Measurements from ENCODE around the gene GJB3. TPM values are rescaled to one million over a fixed set of nuclear protein-coding genes. Genes with fewer than 3 reads are reported as not detected.

GJB3 gene
- total RNA-seq, 1 donor from 2014 or later = 40.6 TPM

DNA sequence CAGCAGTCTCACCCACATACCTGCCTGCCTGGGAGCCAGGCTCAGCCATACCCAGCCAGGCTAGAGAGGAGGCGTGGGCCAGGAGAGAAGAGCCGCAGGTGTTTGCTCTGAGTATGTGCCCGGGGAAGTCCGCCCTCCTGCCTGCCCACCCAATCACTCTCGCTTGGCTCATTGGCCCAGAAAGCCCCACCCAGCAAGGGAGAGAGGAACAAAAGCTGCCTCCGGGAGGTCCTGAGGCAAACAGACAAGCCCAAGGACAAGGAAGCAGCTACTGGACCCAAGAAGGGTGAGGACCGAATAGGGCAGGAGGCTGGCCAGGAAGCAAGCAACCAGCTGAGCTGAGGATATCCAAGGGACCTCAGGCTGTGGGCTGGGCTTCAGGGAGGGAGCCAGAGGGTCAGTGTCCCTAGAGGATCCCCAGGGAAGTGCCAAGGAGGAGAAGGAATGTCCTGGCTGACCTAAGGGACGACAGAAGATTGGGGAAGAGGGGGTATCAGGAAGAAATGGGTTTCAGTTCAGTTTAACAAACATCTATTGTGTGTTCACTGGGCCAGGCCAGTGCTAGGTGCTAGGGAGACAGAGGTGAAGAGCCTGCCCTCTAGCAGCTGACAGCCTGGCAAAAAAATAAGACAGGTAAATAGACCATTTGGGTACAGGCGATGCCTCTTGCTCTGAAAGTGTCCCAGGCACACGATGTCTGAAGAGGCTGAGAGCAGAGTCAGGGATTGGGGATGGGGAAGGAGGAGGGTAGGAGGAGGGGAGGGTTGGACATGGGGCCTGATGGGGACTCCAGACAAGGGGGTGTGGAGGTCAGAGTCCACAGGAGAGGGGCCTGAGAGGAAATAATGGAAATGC, 21.3 kb upstream of the GJB3 start, which contains the start of gene GJB4:
Gene GJB4 (plus strand): TSS at position 238 of the 855 bp plus-strand sequence. CDS start 1,515 bp downstream, outside the sequence.
- DNase-seq (ENCODE audit: low read depth) = no peak
- no peak within 1 kb of the TSS for H3K4me3 ChIP-seq (ENCODE audit: low read depth, low read length)
- TF ChIP-seq, protein P1, sequence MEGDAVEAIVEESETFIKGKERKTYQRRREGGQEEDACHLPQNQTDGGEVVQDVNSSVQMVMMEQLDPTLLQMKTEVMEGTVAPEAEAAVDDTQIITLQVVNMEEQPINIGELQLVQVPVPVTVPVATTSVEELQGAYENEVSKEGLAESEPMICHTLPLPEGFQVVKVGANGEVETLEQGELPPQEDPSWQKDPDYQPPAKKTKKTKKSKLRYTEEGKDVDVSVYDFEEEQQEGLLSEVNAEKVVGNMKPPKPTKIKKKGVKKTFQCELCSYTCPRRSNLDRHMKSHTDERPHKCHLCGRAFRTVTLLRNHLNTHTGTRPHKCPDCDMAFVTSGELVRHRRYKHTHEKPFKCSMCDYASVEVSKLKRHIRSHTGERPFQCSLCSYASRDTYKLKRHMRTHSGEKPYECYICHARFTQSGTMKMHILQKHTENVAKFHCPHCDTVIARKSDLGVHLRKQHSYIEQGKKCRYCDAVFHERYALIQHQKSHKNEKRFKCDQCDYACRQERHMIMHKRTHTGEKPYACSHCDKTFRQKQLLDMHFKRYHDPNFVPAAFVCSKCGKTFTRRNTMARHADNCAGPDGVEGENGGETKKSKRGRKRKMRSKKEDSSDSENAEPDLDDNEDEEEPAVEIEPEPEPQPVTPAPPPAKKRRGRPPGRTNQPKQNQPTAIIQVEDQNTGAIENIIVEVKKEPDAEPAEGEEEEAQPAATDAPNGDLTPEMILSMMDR (conservative IDR thresholded peaks at IDR 0.05; ENCODE audit: low read depth, low read length) = peak; percentile 4

DNA sequence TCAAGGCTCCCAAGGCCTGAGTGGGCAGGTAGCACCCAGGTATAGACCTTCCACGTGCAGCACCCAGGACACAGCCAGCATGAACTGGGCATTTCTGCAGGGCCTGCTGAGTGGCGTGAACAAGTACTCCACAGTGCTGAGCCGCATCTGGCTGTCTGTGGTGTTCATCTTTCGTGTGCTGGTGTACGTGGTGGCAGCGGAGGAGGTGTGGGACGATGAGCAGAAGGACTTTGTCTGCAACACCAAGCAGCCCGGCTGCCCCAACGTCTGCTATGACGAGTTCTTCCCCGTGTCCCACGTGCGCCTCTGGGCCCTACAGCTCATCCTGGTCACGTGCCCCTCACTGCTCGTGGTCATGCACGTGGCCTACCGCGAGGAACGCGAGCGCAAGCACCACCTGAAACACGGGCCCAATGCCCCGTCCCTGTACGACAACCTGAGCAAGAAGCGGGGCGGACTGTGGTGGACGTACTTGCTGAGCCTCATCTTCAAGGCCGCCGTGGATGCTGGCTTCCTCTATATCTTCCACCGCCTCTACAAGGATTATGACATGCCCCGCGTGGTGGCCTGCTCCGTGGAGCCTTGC, 19.7 kb upstream of the GJB3 start:
- no peak overlapping the region for H3K4me3 ChIP-seq (ENCODE audit: low read depth, low read length)
- no peak for DNase-seq (ENCODE audit: low read depth)
- TF ChIP-seq, protein P1 (conservative IDR thresholded peaks at IDR 0.05; ENCODE audit: low read depth, low read length) = no peak

DNA sequence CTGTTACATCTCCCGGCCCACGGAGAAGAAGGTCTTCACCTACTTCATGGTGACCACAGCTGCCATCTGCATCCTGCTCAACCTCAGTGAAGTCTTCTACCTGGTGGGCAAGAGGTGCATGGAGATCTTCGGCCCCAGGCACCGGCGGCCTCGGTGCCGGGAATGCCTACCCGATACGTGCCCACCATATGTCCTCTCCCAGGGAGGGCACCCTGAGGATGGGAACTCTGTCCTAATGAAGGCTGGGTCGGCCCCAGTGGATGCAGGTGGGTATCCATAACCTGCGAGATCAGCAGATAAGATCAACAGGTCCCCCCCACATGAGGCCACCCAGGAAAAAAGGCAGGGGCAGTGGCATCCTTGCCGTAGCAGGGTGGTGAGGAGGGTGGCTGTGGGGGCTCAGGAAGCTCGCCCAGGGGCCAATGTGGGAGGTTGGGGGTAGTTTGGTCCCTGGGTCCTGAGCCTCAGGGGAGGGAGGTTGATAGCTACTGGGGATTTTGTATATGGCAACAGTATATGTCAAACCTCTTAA, 19.2 kb upstream of the GJB3 start:
- TF ChIP-seq, protein P1 (conservative IDR thresholded peaks at IDR 0.05; ENCODE audit: low read depth, low read length) = no peak
- H3K4me3 ChIP-seq (ENCODE audit: low read depth, low read length) = no peak overlapping the region
- DNase-seq (ENCODE audit: low read depth) = no peak

DNA sequence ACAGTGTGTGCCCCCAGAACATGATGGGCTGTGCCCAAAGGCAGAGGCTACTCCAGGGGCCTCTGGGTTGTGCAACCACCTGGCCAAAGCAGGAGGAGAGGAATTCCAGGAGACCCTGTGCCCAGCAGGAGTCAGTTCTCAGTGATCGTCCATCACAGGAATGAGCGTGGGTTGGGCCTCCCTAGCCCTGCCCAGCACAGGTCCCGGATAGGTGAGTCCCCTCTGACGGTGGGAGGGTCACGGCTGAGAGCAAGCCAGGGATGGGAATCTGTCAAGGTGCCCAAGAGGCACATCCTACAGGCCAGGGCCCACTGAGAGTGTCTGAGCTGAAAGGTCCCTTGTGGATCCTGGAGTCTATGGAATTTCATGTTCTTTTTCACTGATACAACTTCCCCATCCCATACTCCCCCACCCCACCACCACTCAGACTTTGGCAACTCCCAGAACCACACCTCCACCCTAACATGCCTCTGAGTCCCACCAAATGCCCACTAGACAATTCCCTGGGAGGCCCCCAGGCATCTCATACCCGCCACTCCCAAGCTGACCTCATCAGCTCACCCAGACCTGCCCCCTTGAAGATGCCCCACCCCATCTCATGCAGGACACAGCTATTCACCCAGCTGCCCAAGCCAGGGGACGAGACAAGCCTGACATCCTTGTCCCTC, 18.4 kb upstream of the GJB3 start:
- TF ChIP-seq, protein P1 (conservative IDR thresholded peaks at IDR 0.05; ENCODE audit: low read depth, low read length) = no peak
- no peak overlapping the region for H3K4me3 ChIP-seq (ENCODE audit: low read depth, low read length)
- DNase-seq (ENCODE audit: low read depth) = no peak

DNA sequence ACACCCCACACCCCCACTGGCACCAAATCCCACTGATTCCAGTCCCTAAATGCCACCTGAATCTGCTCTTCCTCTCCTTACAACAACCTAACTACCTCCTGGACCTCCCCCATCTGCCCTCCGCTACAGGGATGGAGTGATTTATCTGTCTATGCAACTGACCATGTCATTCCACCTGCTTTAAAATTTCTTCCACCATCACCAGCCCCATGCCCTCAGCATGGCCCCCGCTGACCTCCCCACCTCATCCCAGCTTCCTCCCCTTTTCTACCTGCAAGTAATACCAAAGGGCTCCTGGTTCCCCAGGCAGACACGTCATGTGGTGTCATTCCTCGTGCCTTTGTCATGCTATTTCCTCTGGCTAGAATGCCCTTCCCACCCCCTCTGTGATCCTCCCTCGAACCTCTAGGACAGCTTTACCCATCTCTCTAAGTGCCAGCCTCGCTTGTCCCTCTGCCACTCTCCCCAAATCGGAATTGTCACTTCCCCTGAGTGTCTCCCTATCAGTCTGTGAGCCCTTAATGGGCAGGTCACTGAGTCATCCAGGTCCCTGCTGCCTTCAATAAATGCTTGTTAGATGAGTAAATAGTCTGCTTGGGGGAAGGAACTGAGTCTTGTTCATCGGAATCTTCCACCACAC, 17.8 kb upstream of the GJB3 start:
- DNase-seq (ENCODE audit: low read depth) = no peak
- TF ChIP-seq, protein P1 (conservative IDR thresholded peaks at IDR 0.05; ENCODE audit: low read depth, low read length) = no peak
- no peak overlapping the region for H3K4me3 ChIP-seq (ENCODE audit: low read depth, low read length)

DNA sequence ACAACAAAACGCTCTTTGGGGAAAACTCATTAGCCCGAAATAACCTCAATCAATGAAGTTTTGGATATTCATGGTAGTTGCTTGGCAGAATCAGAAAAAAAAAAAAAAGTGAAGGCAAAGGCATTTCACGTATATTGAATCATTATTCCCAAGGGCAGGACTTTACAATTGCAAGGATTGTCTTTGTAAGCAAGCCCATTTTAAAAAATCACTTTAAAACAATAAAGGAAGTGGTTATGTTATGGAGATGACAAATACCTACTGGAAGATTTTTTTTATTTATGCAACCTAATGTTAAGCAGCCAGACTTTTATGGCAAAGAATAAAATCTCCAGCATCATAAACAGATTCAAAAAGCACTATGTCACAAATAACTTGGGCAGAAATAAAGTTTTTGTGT, 12.2 kb upstream of the GJB3 start:
- H3K4me3 ChIP-seq (ENCODE audit: low read depth, low read length) = no peak overlapping the region
- no peak for DNase-seq (ENCODE audit: low read depth)
- TF ChIP-seq, protein P1 (conservative IDR thresholded peaks at IDR 0.05; ENCODE audit: low read depth, low read length) = no peak
